Activated CD8-positive, alpha-beta memory T cell treated with anti-CD3 and anti-CD28 coated beads for 24 hours (primary cell): ENCODE results near the gene KIF5C.

ENCODE experiments used
- DNase-seq: peaks from one replicate; pipeline ENCODE4 v3.0.0-alpha.2; 2020

KIF5C gene

DNA sequence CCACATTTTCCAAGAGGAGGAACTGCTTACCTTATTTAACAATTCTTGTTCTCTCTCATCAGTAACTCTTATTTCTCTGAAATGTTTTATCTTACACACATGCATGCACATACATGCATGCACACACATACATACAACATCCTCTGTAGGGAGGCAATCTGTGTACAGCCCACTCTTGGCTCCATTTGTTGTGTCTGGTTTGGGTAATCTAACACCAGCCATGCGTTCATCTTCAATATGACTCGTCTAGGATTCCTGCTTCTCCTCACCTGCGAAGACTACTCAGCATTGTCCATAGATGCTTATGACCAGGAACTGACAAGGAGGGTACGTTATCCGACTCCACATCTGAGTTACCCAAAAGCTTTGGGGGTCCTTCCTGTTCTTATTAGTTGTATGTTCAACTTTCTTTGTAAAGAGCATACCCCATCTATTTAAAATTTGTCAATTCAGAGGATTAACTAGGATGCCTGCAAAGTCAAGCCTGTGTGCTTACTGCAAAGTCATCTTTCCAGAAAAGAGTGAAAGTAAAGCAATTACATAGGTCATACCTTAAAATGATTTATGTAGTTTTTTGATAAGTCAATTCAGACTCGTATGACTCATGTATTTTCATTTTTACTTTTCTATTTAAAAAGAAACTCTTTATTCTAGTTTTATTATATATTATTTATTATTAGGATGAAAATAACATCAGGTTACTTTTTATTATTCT is 181.7 kb downstream of the KIF5C start:
- no peak for DNase-seq

DNA sequence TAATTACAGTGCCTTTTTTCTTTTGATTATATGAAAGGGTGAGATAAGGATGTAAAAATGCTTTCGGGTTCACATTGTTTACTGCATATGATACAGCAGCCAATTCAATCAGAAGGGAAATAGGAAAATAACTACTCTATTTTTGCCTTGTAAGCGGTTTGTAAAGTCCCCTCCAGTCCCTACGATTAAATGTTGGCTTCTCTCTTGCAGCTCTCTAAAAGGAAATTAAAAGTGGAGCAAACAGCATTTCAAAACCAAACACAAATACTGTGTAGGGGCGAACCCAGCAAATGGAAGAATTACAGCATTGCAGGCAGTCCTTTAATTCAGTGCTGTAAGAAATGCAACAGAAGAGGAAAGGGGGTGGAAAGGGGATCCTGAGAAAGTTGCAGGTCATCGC is 182.4 kb downstream of the KIF5C start:
- DNase-seq = no peak

DNA sequence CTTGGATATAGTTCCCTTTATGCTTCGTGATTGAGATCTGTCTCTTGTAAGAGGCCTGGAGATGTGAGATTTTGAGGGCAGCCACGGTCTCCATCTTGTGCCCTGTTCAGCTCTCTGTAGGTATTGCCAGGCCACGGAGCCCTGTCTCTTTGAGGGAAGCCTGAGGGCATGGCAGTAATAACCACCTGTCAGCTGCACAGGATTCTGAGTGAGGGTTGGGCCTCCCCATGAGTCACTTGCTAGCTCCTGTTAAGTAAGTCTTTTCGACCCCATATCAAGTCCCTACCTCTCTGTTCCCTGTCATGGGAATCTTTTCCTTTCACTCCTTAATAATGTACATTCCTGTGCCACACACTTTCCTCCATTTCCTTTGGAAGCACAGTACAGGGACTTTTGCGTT is 183.9 kb downstream of the KIF5C start:
- DNase-seq = no peak

DNA sequence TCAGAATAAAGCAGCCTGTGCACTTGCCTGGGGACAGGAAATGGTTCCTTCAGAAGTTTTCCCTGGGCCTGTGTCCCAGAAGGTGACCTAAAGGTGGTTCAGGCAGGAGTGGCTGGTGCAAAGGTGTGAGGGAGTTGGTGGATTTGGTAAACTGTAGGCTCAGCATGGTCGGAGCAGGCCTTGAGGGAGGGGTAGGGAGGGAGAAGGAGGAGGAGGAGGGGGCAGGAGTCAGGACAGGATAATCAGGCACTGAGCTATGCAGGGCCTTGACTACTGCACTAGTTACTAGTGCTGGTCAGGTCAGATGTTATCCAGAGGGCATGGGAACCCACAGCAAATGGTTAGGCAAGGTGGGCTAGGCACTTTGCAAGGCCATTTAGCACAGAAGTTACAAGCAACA is 184.8 kb downstream of the KIF5C start:
- DNase-seq = no peak

DNA sequence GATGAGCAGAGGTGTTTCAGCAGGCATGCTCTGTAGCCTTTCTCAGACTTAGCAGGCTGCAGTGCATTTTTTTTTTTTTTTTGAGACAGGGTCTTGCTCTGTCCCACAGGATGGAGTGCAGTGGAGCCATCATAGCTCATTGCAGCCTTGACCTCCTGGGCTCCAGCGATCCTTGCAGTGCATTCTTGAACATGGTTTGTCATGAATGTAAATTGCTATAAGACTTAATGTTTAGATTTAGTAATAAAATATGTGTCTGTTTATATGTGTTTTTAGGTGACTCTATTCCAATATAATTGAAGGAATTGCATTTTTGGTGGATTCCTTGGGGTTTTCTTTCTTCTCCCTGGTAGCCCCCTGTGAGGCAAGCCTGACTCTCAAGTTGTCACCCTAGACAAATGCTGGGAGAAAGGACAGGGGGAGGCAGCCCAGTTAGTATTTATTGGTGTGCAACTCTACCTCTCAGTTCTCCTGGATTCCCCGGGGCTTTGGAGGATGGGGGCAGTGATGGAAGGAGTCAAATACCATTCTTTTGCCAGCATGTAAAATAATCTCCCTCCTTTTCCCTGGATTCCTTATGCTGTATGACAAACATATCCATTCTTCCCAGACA is 186.2 kb downstream of the KIF5C start:
- no peak for DNase-seq

DNA sequence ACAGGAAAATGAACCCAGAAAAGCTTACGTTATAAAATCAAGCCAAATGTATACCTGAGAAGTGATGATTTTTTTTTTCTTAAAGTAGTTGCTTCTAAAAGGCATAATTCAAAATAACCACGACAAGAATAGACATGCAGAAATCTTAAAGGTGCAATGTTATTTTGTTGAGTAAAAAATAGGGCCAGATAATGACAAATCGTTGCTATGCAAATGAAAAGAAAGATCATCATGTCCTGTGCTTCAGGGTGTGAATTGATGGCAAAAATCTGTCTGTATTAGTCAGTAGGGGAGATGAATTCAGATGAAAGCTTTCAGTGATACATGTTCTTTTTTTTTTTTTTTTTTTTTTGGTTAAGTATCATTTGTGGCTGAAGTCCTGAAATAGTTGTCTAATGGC is 187.5 kb downstream of the KIF5C start:
- no peak for DNase-seq

DNA sequence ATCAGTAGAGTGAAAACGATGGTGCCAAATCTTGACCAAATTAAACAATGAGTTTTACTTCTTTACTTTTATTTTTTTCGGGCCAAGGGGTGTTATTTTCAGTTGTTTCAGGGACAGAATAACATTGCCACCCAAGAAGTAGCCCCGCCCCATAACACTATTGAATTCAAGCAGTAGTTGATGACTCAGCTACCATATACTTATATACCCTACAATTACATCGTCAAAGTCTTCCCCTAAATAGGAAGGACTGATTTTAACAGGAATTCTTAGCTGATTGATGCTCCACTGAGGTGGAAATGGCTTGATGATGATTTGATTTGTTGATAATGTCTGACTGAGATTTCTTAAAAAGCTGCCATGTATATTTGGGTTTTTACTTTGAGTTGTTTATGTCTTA is 188.2 kb downstream of the KIF5C start:
- DNase-seq = no peak

DNA sequence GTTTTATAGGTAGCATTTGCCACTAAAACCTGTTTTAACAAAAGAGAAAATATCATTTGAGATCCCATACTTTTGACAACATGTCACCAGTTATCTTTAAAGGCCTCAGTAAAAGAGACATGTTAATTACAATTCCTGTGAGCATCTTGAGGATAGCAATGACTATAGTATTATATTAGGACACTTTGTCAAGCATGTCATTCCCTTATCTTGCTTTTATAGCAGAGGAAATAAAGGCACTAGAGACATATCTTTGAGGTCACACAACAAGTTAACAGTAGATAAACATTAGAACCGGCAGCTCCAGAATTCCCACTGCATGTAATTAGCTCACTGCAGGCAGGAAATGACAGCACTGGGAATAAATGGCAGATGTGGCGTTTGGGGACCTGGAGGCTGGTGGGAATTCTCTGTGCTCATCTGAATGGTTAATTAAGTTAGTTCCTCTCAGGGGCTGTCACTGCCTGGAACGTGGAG is 189.4 kb downstream of the KIF5C start:
- no peak for DNase-seq

DNA sequence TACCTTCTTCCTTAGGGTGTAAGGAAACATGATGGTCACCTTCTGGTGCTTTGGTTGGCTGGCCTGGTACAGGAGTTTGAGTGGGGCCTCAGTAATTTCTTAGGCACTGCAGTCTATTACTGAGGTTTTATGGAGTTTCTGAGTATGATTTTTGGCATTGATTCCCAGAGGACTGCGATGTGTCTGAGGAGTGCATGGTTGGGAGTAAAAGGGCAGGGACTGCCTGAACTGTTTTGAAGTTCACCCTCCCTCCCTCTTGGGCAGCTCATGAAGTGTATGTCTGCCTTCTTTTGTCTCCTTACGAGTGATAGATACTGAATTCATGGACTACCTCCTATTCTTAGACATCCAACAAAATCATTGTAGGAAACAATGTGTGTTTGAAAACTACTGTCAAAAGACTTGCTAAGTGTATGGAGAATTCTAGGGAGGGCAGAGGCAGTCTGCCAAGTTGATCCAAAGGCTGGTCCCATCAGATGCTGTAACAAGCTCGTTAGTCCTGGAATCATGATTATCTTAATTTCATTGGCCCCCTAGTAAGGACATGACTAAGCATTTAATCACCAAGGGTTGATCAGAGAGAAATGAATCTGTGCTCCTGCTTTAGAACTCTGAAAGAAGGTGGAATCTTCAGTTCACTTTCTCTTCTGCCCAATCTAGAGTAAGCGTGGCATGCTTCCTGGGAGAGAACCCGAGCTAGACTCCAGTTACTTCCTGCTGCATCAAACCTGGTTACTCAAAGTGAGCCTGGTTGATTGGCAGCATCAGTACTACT is 190.0 kb downstream of the KIF5C start:
- no peak for DNase-seq

DNA sequence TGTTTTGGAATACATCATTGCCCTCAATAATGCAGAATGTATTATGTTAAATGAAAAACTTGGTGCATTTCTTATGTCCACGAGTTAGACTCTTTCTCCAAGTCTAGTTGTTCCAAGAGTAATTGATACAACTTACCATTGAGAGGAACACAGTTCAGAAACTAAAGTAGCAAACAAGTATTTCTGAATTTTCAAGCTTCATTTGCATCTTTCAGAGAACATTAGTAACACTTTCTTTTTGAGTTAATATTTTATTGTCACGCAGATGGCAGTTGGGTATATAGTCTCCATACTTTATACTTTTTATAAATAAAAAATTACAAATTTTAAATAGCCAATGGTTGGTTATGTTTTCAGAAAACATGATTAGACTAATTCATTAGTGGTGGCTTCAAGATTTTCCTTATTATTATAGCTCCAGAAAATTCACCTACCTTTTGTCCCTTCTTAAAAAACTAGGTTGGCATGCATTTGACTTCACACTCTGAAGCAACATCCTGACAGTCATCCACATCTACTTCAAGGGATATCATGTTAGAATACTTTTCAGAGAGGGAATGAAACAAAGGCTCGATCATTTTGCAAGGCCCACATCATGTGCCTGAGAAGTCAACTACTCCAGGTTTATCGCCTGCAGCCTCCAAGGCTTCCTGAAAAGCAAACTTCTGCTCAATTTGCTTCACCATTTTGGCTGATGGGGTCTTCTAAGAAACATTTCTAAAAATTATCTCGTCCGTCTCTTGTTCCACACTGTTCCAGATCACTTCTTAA is 193.4 kb downstream of the KIF5C start:
- no peak for DNase-seq

DNA sequence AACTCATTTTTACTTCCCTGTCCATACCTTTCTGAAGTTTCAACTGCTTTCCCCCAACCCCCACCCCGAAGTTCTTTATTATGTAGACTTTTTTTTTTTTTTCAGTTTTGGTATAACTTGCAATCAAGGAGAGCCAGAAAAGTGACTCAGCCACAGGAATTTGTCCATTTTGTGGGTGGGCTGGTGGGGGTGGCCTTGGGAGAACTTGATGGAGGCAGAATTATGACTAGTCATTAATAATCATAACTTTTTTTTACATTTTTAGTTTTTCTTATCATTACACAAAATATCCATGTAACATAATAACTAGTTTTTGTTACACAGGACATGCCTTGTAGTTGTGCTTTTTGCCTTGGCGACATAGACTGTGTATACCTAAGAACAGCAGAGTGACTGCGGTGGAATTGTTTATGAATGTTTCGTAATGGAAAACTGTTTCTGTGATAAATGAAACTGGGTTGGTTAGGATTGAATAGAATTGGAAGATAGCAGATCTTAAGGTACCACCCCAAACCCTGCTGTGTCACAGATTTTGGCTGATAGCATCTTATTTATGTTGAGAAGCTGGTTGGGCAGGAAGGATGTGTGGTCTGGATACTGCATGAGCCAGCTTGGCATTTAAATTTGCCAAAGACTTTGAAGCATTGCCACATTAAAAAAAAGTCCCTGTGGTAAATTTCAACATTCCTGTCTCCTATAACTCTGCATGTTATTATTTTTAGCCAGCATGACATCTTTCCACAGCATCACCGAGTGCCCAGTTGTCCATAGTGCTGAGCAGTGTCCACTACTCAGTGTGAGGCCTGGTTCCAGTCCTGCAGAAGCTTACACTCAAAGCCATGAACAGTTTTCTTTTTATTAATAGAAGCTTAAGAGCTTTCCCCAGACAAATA is 194.2 kb downstream of the KIF5C start:
- no peak for DNase-seq

DNA sequence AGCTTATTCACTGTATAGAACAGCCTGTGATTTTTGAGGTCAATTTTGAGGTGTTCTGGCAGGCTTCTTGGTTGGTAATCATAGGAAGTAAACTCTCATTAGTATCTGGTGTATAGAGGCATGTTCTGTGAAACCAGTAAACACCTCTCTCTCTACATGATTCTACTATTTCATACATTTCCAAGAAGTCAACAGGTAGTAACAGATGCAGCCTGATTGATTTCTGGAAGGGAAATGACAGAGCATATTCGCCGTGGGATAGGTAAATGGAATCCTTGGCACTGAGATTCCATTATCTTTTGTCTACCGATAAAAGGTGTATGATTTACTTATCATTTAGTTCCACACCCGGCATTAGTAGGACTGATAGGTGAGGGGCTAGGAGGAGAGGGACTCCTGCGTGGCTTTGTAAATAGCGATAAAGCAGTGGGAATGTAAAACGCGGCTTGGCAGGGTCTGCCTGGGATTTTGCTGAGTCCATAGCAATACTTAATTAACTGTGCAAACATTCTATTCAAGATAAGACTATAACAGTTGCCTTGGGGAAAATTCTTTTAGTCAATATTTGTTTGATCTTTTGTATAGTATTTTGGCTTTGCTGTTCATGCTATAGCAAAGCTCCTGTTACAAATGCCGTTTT is 195.8 kb downstream of the KIF5C start:
- DNase-seq = no peak

DNA sequence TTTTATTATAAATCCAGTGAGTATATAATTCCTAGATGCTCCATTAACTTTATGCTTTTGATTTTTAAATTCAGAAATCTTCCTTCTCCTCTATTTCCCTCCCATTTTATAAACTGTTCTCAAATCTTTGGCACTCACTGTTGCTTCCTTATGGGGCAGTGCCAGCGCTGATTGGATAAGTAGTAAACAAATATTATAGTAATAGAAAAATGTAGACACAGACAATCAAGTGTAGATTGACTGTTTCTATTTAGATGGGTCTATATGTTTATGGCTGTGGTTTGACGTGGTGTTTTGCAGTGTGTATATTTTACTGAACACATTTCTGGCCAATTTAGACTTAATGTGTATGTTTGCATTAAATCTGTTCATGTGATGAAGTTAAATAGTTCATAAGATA is 200.1 kb downstream of the KIF5C start:
- DNase-seq = no peak

DNA sequence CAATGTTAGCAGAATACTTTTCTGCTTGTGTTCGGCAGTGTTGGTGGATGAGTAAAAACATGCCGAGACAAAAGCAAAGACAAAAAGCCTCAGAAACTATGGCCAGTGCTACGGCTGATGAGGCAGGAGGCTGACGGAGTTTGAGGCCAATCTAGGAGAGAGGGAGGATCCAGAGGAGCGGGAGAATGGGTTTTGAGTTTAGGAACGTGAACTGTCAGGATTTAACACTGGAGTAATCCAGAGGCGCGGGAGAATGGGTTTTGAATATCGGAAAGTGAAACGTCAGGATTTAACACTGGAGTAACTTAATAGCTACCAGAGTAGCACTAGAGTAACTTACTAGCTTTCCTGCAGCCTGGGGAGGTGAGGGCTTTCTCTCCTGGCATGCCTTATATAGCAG is 200.8 kb downstream of the KIF5C start:
- no peak for DNase-seq
